Measurements from ENCODE around the gene IGSF9B. TPM values are rescaled to one million over a fixed set of nuclear protein-coding genes. Genes with fewer than 3 reads are reported as not detected.

Gene IGSF9B
- total RNA-seq, 2 experiments from 2014 or later = 79.0 to 84.2 TPM

GRCh38 chr11:133905677-133906156 lies 51.1 kb downstream of the IGSF9B start:
- Mint-ChIP-seq H3K4me1 (no peaks in the 10 kb centered on the region), H3K9me3 (ENCODE audit: low read depth) (no peaks in the 10 kb centered on the region), H3K27ac (no peak overlapping the region), H3K36me3 (ENCODE audit: low read depth) (peaks cover 30% of the 10 kb centered on the region), H3K4me3 (no peak overlapping the region), H3K27me3 (no peaks in the 10 kb centered on the region)
- ATAC-seq (no peak), DNase-seq (peak; percentile 4)
- intact Hi-C loops (cut with DNase I, micrococcal nuclease) = no loop called here
- ChIA-PET CTCF (no interaction called here), POLR2A (no interaction called here)

GRCh38 chr11:133904818-133905515 lies 51.8 kb downstream of the IGSF9B start:
- intact Hi-C loops (cut with DNase I, micrococcal nuclease) = no loop called here
- no peak overlapping the region for H3K27ac Mint-ChIP-seq

GRCh38 chr11:133903875-133904817 lies 52.6 kb downstream of the IGSF9B start:
- Mint-ChIP-seq H3K9me3 (ENCODE audit: low read depth) (no peaks in the 10 kb centered on the region), H3K4me1 (no peaks in the 10 kb centered on the region), H3K27me3 (no peaks in the 10 kb centered on the region), H3K27ac (no peak overlapping the region), H3K36me3 (ENCODE audit: low read depth) (peaks cover 21% of the 10 kb centered on the region), H3K4me3 (no peak overlapping the region)
- CTCF ChIA-PET = interaction anchor here (0.7 to 1.0 kb wide), 3 partner anchors 148 to 400 kb away, joined by 3 read pairs; no protein-coding TSS in a partner anchor
- POLR2A ChIA-PET = no interaction called here
- intact Hi-C loops (cut with DNase I, micrococcal nuclease) = no loop called here
- ATAC-seq (no peak), DNase-seq (peak; percentile 4)

More at GRCh38 chr11:133904818-133905515, 51.8 kb downstream of the IGSF9B start:
- DNase-seq (peak; percentile 2), ATAC-seq (no peak)
- Mint-ChIP-seq H3K27me3 (no peaks in the 10 kb centered on the region), H3K4me1 (no peaks in the 10 kb centered on the region), H3K36me3 (ENCODE audit: low read depth) (peaks cover 26% of the 10 kb centered on the region), H3K4me3 (no peak overlapping the region), H3K9me3 (ENCODE audit: low read depth) (no peaks in the 10 kb centered on the region)
- POLR2A ChIA-PET = no interaction called here
- CTCF ChIA-PET = interaction anchor here (1.0 kb wide), 1 partner anchor 399 kb away, joined by 3 read pairs; no protein-coding TSS in a partner anchor

- ChIA-PET POLR2A (no interaction called here), CTCF (interaction anchor here (0.5 to 0.7 kb wide), 2 partner anchors 24 to 102 kb away, joined by 3 read pairs; no protein-coding TSS in a partner anchor)
- H3K4me3 Mint-ChIP-seq = no peak overlapping the region
- DNase-seq = peak; percentile 1
- H3K4me1 Mint-ChIP-seq = peaks cover 2% of the 10 kb centered on the region
- H3K27ac Mint-ChIP-seq = peak overlapping the region; percentile 10
- H3K27me3 Mint-ChIP-seq = no peaks in the 10 kb centered on the region
- intact Hi-C loops (cut with DNase I, micrococcal nuclease) = no loop called here
- H3K9me3 Mint-ChIP-seq (ENCODE audit: low read depth) = no peaks in the 10 kb centered on the region
- ATAC-seq = no peak
- H3K36me3 Mint-ChIP-seq (ENCODE audit: low read depth) = peaks cover 21% of the 10 kb centered on the region
These were observed 53.7 kb downstream of the IGSF9B start for GRCh38 chr11:133903056-133903455.

GRCh38 chr11:133902506-133902905 lies 54.3 kb downstream of the IGSF9B start:
- H3K9me3 Mint-ChIP-seq (ENCODE audit: low read depth) = no peaks in the 10 kb centered on the region
- peaks cover 25% of the 10 kb centered on the region for H3K36me3 Mint-ChIP-seq (ENCODE audit: low read depth)
- ChIA-PET CTCF (interaction anchor here (0.7 kb wide), 1 partner anchor 24 kb away, joined by 3 read pairs; no protein-coding TSS in a partner anchor), POLR2A (no interaction called here)
- no peaks in the 10 kb centered on the region for H3K27me3 Mint-ChIP-seq
- no peak overlapping the region for H3K27ac Mint-ChIP-seq
- intact Hi-C loops (cut with DNase I, micrococcal nuclease) = no loop called here
- no peak overlapping the region for H3K4me3 Mint-ChIP-seq
- ATAC-seq = peak; percentile 6
- H3K4me1 Mint-ChIP-seq = peaks cover 2% of the 10 kb centered on the region
- peak; percentile 4 for DNase-seq

GRCh38 chr11:133901999-133902398 lies 54.8 kb downstream of the IGSF9B start:
- H3K4me1 Mint-ChIP-seq = peaks cover 2% of the 10 kb centered on the region
- no peak overlapping the region for H3K4me3 Mint-ChIP-seq
- DNase-seq = peak; percentile 0
- no peak overlapping the region for H3K27ac Mint-ChIP-seq
- peaks cover 20% of the 10 kb centered on the region for H3K36me3 Mint-ChIP-seq (ENCODE audit: low read depth)
- peak; percentile 9 for ATAC-seq
- ChIA-PET POLR2A (no interaction called here), CTCF (no interaction called here)
- H3K27me3 Mint-ChIP-seq = no peaks in the 10 kb centered on the region
- H3K9me3 Mint-ChIP-seq (ENCODE audit: low read depth) = no peaks in the 10 kb centered on the region
- intact Hi-C loops (cut with DNase I, micrococcal nuclease) = no loop called here

GRCh38 chr11:133901316-133901715 lies 55.5 kb downstream of the IGSF9B start:
- Mint-ChIP-seq H3K27ac (no peak overlapping the region), H3K4me3 (no peak overlapping the region), H3K9me3 (ENCODE audit: low read depth) (no peaks in the 10 kb centered on the region), H3K36me3 (ENCODE audit: low read depth) (peaks cover 22% of the 10 kb centered on the region), H3K27me3 (no peaks in the 10 kb centered on the region), H3K4me1 (peaks cover 2% of the 10 kb centered on the region)
- intact Hi-C loops (cut with DNase I, micrococcal nuclease) = no loop called here
- DNase-seq (peak; percentile 3), ATAC-seq (no peak)
- CTCF ChIA-PET = no interaction called here
- POLR2A ChIA-PET = interaction anchor here (0.7 kb wide), 1 partner anchor 56 kb away, joined by 3 read pairs; no protein-coding TSS in a partner anchor

GRCh38 chr11:133900176-133901105 lies 56.3 kb downstream of the IGSF9B start:
- intact Hi-C loops (cut with DNase I, micrococcal nuclease) = no loop called here
- Mint-ChIP-seq H3K9me3 (ENCODE audit: low read depth) (no peaks in the 10 kb centered on the region), H3K27me3 (no peaks in the 10 kb centered on the region), H3K4me1 (peaks cover 2% of the 10 kb centered on the region), H3K4me3 (no peak overlapping the region), H3K36me3 (ENCODE audit: low read depth) (peaks cover 15% of the 10 kb centered on the region), H3K27ac (no peak overlapping the region)
- ChIA-PET POLR2A (interaction anchor here (0.7 kb wide), 1 partner anchor 57 kb away, joined by 3 read pairs; no protein-coding TSS in a partner anchor), CTCF (interaction anchor here (0.7 kb wide), 1 partner anchor 298 kb away, joined by 3 read pairs; no protein-coding TSS in a partner anchor)
- no peak for ATAC-seq
- DNase-seq = no peak

GRCh38 chr11:133898770-133899115 lies 58.0 kb downstream of the IGSF9B start:
- Mint-ChIP-seq H3K4me1 (peaks cover 2% of the 10 kb centered on the region), H3K4me3 (no peak overlapping the region), H3K36me3 (ENCODE audit: low read depth) (peaks cover 14% of the 10 kb centered on the region), H3K27me3 (no peaks in the 10 kb centered on the region), H3K27ac (no peak overlapping the region), H3K9me3 (ENCODE audit: low read depth) (no peaks in the 10 kb centered on the region)
- ATAC-seq (no peak), DNase-seq (no peak)
- intact Hi-C loops (cut with DNase I, micrococcal nuclease) = no loop called here
- POLR2A ChIA-PET = no interaction called here
- CTCF ChIA-PET = interaction anchor here (1.2 kb wide), 1 partner anchor 152 kb away, joined by 3 read pairs; no protein-coding TSS in a partner anchor

GRCh38 chr11:133898031-133898769 lies 58.6 kb downstream of the IGSF9B start:
- no peaks in the 10 kb centered on the region for H3K27me3 Mint-ChIP-seq
- ChIA-PET CTCF (interaction anchor here (0.6 kb wide), 1 partner anchor 585 kb away, joined by 4 read pairs; no protein-coding TSS in a partner anchor), POLR2A (no interaction called here)
- peaks cover 2% of the 10 kb centered on the region for H3K4me1 Mint-ChIP-seq
- H3K9me3 Mint-ChIP-seq (ENCODE audit: low read depth) = no peaks in the 10 kb centered on the region
- no peak for ATAC-seq
- intact Hi-C loops (cut with DNase I, micrococcal nuclease) = no loop called here
- no peak for DNase-seq
- H3K36me3 Mint-ChIP-seq (ENCODE audit: low read depth) = peaks cover 14% of the 10 kb centered on the region
- H3K27ac Mint-ChIP-seq = no peak overlapping the region
- no peak overlapping the region for H3K4me3 Mint-ChIP-seq

Measured in activated CD4-positive, alpha-beta T cell treated with anti-CD3 and anti-CD28 coated beads for 36 hours (primary cell).